Measurements from ENCODE around the gene FBXO45. TPM values are rescaled to one million over a fixed set of nuclear protein-coding genes. Genes with fewer than 3 reads are reported as not detected.

The FBXO45 gene
- total RNA-seq, 4 donors from 2014 or later, result 9.6 to 20.8 (median 12.1) TPM

GRCh38 chr3:196621611-196622010, 53.2 kb downstream of the FBXO45 start:
- ATAC-seq (no peak), DNase-seq (no peak)
- TF ChIP-seq CTCF (IDR thresholded peaks at IDR 0.05 in 4 of 5, conservative IDR thresholded peaks at IDR 0.05 in 1 of 5) (no peak), POLR2A (IDR thresholded peaks at IDR 0.05) (no peak)
- in situ Hi-C loops (cut with MboI; ENCODE audit: low sequenced_read_pairs in 4 of 4), result no loop called here
- Histone ChIP-seq H3K36me3 (no peaks in the 10 kb centered on the region), H3K27ac (no peak overlapping the region), H3K4me3 (no peak overlapping the region), H3K4me1 (peaks cover 0 to 17% of the 10 kb centered on the region in 2 donors), H3K9me3 (no peaks in the 10 kb centered on the region), H3K27me3 (no peaks in the 10 kb centered on the region)
- intact Hi-C loops (cut with DNase I; ENCODE audit: low total_unique reads), result no loop called here

GRCh38 chr3:196624067-196624790, 55.8 kb downstream of the FBXO45 start:
- in situ Hi-C loops (cut with MboI; ENCODE audit: low sequenced_read_pairs in 4 of 4) (no loop called here), intact Hi-C loops (cut with DNase I; ENCODE audit: low total_unique reads) (no loop called here)
- Histone ChIP-seq H3K4me3 (no peak overlapping the region), H3K27me3 (no peaks in the 10 kb centered on the region), H3K4me1 (peaks cover 0 to 14% of the 10 kb centered on the region in 2 donors), H3K27ac (peak overlapping the region in 3 of 4 donors; percentile 16 to 56 (median 29)), H3K9me3 (no peaks in the 10 kb centered on the region), H3K36me3 (no peaks in the 10 kb centered on the region)
- TF ChIP-seq CTCF (IDR thresholded peaks at IDR 0.05 in 4 of 5, conservative IDR thresholded peaks at IDR 0.05 in 1 of 5), result no peak
- no peak for TF ChIP-seq POLR2A (IDR thresholded peaks at IDR 0.05)
- DNase-seq, result no peak
- peak in 1 of 2 donors; percentile 66 for ATAC-seq

- Histone ChIP-seq H3K27me3 (no peaks in the 10 kb centered on the region), H3K4me3 (no peak overlapping the region), H3K27ac (peak overlapping the region in 3 of 4 donors; percentile 16 to 56 (median 29)), H3K4me1 (peaks cover 0 to 11% of the 10 kb centered on the region in 2 donors), H3K9me3 (no peaks in the 10 kb centered on the region), H3K36me3 (no peaks in the 10 kb centered on the region)
- in situ Hi-C loops (cut with MboI; ENCODE audit: low sequenced_read_pairs in 4 of 4), result no loop called here
- peak; percentile 16 to 45 for DNase-seq
- intact Hi-C loops (cut with DNase I; ENCODE audit: low total_unique reads), result no loop called here
- TF ChIP-seq POLR2A (IDR thresholded peaks at IDR 0.05), result no peak
- no peak for TF ChIP-seq CTCF (IDR thresholded peaks at IDR 0.05 in 4 of 5, conservative IDR thresholded peaks at IDR 0.05 in 1 of 5)
- no peak for ATAC-seq
These were observed 56.4 kb downstream of the FBXO45 start for GRCh38 chr3:196624907-196625306.

- DNase-seq (no peak), ATAC-seq (no peak)
- H3K9me3 ChIP-seq, result no peaks in the 10 kb centered on the region
- in situ Hi-C loops (cut with MboI; ENCODE audit: low sequenced_read_pairs in 4 of 4), result no loop called here
- peak overlapping the region in 1 of 4 donors; percentile 16 for H3K27ac ChIP-seq
- no peaks in the 10 kb centered on the region for H3K36me3 ChIP-seq
- TF ChIP-seq POLR2A (IDR thresholded peaks at IDR 0.05), result no peak
- no peak for TF ChIP-seq CTCF (IDR thresholded peaks at IDR 0.05 in 4 of 5, conservative IDR thresholded peaks at IDR 0.05 in 1 of 5)
- intact Hi-C loops (cut with DNase I; ENCODE audit: low total_unique reads), result no loop called here
- peaks cover 0 to 8% of the 10 kb centered on the region in 2 donors for H3K4me1 ChIP-seq
- no peaks in the 10 kb centered on the region for H3K27me3 ChIP-seq
- no peak overlapping the region for H3K4me3 ChIP-seq
These were observed 56.9 kb downstream of the FBXO45 start for GRCh38 chr3:196625331-196625730.

GRCh38 chr3:196627918-196628231, 59.4 kb downstream of the FBXO45 start:
- no peaks in the 10 kb centered on the region for H3K36me3 ChIP-seq
- DNase-seq (no peak), ATAC-seq (no peak)
- no peak overlapping the region for H3K4me3 ChIP-seq
- no peak overlapping the region for H3K27ac ChIP-seq
- H3K9me3 ChIP-seq, result no peaks in the 10 kb centered on the region
- TF ChIP-seq POLR2A (IDR thresholded peaks at IDR 0.05) (no peak), CTCF (IDR thresholded peaks at IDR 0.05 in 4 of 5, conservative IDR thresholded peaks at IDR 0.05 in 1 of 5) (no peak)
- intact Hi-C loops (cut with DNase I; ENCODE audit: low total_unique reads), result no loop called here
- no peaks in the 10 kb centered on the region for H3K27me3 ChIP-seq
- H3K4me1 ChIP-seq, result peaks cover 5 to 13% of the 10 kb centered on the region in 2 donors
- in situ Hi-C loops (cut with MboI; ENCODE audit: low sequenced_read_pairs in 4 of 4), result no loop called here

All from gastrocnemius medialis (tissue), 4 donors.